AG10803 (cell line): ENCODE measurements around the gene LTBP4.

Experiments
- DNase-seq: peaks from one replicate; pipeline ENCODE4 v3.0.0; 2010; ENCODE audit warnings: low read depth
- H3K4me3 ChIP-seq: 2 replicates; pipeline ENCODE4 v1.5.1; 2011; ENCODE audit warnings: mild to moderate bottlenecking, low read length, control low read depth
- TF ChIP-seq, protein P1 (sequence below): conservative IDR thresholded peaks from 2 replicates; pipeline ENCODE4 v1.5.1; 2011; ENCODE audit warnings: mild to moderate bottlenecking, low read length, control low read depth, inconsistent platforms

The LTBP4 gene

GRCh38 chr19:40663695-40664692 lies 62.8 kb downstream of the LTBP4 start:
- peak overlapping the region; percentile 62 for H3K4me3 ChIP-seq
- TF ChIP-seq, protein P1, sequence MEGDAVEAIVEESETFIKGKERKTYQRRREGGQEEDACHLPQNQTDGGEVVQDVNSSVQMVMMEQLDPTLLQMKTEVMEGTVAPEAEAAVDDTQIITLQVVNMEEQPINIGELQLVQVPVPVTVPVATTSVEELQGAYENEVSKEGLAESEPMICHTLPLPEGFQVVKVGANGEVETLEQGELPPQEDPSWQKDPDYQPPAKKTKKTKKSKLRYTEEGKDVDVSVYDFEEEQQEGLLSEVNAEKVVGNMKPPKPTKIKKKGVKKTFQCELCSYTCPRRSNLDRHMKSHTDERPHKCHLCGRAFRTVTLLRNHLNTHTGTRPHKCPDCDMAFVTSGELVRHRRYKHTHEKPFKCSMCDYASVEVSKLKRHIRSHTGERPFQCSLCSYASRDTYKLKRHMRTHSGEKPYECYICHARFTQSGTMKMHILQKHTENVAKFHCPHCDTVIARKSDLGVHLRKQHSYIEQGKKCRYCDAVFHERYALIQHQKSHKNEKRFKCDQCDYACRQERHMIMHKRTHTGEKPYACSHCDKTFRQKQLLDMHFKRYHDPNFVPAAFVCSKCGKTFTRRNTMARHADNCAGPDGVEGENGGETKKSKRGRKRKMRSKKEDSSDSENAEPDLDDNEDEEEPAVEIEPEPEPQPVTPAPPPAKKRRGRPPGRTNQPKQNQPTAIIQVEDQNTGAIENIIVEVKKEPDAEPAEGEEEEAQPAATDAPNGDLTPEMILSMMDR = no peak
- DNase-seq = peak; percentile 25

- no peak for DNase-seq
- H3K4me3 ChIP-seq = no peak overlapping the region
- TF ChIP-seq, protein P1 = no peak
Measured at GRCh38 chr19:40666803-40667438, 65.8 kb downstream of the LTBP4 start.

DNA sequence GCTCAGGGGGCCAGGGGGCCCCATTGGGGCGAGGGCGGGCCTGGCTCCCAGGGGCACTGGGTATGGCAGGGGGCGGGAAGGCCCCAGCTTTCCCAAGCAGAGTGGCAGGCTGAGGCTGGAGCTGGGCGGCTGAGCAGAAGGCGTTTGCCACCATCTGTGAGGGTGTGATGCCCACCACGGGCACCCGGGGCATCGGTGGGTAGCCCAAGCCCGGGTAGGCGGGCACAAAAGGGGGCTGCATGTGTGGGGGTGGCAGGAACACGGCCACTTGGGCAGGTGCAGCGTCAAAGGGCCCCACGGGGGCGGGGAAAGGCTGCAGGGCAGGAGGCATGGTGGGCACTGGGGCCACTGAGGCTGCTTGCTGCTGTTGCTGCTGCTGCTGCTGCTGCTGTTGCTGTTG lies 66.4 kb downstream of the LTBP4 start:
- no peak overlapping the region for H3K4me3 ChIP-seq
- TF ChIP-seq, protein P1 = no peak
- no peak for DNase-seq

DNA sequence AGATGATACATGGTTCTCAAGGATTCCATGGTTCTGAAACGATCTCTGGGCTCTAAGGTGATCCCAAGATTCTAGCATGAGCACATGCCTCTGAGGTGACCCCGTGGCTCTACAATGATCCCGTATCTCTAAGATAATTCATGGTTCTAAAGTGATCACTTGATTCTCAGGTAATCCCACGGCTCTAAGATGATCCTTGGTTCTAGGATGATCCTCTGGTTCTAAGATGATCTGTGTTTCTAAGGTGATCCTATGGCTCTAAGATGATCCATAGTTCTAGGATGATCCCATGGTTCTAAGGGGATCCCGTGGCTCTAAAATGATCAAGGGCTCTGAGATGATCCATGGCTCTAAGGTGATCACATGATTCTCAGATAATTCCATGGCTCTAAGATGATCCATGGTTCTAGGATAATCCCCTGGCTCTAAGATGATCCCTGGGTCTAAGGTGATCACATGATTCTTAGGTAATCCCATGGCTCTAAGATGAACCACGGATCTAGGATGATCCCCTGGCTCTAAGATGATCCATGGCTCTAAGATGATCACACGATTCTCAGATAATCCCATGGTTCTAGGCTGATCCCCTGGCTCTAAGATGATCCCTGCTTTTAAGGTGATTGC lies 67.9 kb downstream of the LTBP4 start:
- H3K4me3 ChIP-seq = no peak overlapping the region
- TF ChIP-seq, protein P1 = no peak
- DNase-seq = no peak

DNA sequence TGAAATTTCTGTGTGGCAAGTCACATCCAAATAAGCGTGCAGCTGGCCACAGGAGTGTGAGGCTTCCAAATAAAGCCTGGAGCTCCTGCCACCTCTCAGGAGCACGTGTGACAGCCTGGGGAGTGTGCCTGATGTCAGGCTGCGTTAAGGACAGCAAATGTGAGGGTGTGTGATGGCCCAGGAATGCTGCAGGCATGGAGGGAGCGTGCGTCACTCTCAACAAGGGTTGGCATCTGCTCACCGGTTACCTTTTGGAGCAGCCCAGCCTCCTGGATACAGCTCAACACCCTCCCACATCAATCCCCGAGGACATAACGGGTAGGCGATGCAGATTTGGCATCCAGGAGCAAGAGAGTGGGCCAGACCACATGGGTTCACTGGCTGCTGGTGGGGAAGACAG lies 70.2 kb downstream of the LTBP4 start:
- H3K4me3 ChIP-seq = no peak overlapping the region
- DNase-seq = no peak
- TF ChIP-seq, protein P1 = no peak

- no peak for DNase-seq
- TF ChIP-seq, protein P1 = no peak
Measured at GRCh38 chr19:40672038-40672437, 70.9 kb downstream of the LTBP4 start.

More at GRCh38 chr19:40672038-40672437, 70.9 kb downstream of the LTBP4 start:
- no peak overlapping the region for H3K4me3 ChIP-seq
